Bone marrow (tissue), 2 donors: Measurements from ENCODE around the gene APOB.

ENCODE experiments used
- DNase-seq, 2 donors: peaks; one replicate each; lab custom pipeline; 2025; lab: John Stamatoyannopoulos, UW

Gene APOB

DNA sequence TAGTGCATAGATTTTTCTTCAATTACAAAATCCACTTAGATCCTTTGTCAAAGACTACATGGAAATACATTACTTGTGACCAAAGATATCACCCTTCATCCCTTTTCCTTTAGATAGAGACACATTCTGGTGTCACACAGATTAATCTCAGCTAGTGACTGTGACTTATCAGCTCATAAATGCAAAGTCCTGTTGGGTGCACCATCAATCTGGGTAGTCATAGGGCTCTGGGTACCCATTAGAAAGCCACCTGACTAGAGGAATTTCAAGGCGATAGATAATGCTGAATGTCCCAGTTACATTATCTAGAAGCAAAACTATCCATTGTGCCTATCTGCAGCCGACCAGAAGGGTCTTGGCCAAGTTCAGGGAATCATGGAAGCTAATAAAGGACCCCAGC is 2.6 kb upstream of the APOB start:
- no peak for DNase-seq

GRCh38 chr2:21044694-21045371 is 960 bp upstream of the APOB start:
- DNase-seq: no peak

- DNase-seq: peak in 1 of 2 donors; percentile 12
Observed at GRCh38 chr2:21042958-21043743, 722 bp downstream of the APOB start.

DNA sequence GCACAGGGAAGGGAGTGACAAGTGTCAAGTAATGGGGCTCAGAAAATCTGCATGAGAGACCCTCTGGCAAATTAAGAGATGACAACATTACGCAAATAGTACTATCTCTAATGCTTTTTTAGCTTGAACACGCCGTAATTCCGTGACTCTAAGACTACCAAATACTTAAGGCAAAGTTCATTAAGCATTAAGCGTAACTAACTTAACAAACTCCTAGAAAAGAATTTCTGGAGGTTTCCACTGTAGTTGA is 1.2 kb downstream of the APOB start:
- no peak for DNase-seq

- no peak for DNase-seq
Observed at GRCh38 chr2:21041943-21042707, 1.7 kb downstream of the APOB start.

DNA sequence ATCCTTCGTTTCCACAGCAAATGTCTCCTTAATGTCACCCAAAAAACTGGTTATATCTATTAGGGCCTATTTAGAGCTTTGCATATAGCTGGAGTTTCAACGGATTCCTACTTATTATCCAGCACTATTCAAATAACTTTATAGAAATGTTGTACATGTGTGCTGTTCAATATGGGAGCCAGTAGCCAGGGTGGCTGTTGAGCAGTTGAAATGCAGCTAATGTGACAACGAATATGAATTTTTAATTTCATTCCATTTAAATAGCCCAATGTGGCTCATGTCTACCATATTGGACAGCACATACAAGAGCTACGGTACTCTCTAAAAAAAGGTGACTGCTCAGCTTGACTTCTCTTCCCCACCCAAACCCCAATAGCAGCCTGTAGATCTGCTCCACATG is 2.4 kb downstream of the APOB start:
- no peak for DNase-seq

- no peak for DNase-seq
Observed at GRCh38 chr2:21040468-21041377, 3.1 kb downstream of the APOB start.

GRCh38 chr2:21039979-21040467 is 3.9 kb downstream of the APOB start:
- no peak for DNase-seq

GRCh38 chr2:21039080-21039556 is 4.8 kb downstream of the APOB start:
- no peak for DNase-seq

DNA sequence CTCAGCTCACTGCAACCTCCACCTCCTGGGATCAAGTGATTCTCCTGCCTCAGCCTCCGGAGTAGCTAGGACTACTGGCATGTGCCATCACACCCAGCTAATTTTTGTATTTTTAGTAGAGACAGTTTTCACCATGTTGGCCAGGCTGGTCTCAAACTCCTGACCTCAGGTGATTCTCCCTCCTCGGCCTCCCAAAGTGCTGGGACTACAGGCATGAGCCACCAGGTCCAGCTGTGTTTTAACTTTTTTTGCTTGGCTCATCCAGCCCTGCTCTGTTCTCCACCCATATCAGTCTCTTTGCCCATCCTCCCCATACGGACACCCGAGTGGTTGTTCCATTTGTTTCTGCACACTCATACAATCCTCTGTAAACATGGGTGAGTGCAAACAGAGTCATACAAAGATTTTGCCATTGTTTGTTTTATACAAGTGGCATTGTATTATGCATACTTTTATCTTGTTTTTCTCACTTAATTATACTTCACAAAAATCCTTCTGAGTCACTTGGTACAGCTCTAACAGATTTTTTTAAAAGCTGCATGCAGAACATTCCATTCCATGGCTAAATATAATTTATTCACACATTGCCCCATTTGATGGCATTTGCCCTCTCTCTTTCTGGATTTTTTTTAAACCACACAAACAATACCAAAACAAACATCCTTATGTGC is 5.3 kb downstream of the APOB start:
- no peak for DNase-seq

DNA sequence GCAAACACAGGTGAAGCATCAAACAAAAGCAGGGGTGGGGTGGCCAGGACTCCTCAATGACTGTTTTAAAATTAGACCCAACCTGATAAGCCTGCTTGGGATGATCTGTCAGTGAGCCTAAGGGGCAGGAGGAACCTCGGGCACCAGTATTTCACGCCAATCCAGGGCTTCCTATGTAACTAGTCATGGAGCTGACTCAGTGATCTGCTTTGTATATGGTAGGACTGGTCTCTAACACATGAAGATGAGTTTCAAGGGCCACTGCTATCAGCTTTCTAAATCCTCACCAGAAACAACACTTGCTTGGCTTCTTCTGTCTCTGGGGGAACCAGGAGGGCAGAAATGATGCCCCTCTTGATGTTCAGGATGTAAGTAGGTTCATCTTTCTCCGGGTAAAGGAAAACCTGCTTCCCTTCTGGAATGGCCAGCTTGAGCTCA is 6.2 kb downstream of the APOB start:
- DNase-seq: no peak

- no peak for DNase-seq
Observed at GRCh38 chr2:21036708-21037670, 6.9 kb downstream of the APOB start.

DNA sequence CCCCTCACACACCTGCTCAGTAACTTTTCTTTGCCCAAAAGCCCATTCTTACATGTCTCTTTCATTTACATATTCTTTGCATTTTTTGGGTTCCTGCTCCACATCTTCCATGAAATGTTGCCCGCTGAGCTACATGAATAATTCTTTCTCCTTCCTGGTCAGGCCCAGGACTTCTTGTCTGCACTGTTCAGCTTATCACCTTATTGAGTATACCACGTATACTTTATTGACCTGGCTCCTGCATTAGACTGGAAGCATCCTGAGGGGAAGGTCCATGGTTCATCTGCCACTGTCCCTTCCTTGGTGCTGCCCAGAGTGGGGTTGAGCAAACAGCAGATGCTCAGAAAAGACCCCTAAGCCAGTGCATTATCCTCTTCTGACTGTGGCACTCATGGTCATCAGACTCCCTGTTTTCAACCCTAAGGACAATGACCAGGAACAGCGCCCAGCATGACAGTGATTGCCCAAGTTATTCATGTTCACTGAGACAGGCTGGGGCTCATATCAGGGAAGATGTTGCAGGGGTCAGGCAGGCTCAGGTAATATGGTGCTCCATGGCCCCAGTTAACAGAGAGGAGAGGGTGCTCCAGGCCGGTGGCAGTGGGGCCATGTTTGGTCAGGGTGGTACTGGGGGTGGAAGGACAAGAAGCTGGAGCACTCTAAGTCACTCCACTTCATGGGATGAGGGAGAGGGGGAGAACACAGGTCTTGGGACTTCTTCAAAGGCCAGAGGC is 7.7 kb downstream of the APOB start:
- no peak for DNase-seq

DNA sequence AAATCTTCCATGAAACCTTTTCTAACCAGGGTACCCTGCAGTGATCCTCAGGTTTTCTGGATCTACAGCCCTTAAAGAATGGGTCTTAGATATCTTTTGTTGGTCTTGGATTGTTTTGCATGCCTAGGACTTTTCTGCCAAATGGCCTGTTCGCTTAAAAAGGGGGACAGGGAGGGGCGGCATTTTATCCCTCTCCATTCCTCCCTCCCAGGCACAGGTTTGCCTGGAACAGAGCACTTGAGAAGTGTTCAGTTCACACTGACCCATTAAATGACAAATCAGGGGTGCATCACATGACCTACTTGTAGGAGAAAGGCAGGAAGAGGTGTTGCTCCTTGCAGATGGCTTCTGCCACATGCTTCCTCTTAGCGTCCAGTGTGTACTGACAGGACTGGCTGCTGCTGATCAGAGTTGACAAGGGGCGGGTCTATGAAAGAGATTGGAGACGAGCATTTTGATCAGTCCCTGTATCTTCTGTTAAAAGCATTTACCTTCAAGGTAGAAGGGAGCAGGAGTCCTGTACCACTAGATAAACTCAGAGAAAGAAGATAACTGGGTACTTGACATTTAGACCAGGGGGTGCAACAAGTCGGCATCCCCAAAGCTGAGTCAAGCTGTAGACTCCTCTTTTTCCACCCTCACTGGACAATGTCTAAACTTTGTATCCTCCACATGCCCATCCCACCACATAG is 8.4 kb downstream of the APOB start:
- no peak for DNase-seq

DNA sequence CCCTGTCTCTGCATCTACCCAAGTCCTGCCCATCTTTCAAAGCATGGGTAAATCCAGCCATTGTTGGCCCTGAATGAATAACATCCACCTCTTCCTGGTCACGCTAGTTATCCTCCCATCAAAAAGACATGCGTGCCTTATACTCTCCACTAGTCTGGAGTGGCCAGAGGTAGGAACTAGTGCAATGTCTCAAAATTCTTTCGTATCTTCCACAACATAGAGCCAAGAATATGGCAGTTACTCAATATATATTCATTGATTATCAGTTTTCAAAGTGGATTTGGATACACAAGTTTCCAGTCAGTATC is 8.9 kb downstream of the APOB start:
- DNase-seq: no peak

DNA sequence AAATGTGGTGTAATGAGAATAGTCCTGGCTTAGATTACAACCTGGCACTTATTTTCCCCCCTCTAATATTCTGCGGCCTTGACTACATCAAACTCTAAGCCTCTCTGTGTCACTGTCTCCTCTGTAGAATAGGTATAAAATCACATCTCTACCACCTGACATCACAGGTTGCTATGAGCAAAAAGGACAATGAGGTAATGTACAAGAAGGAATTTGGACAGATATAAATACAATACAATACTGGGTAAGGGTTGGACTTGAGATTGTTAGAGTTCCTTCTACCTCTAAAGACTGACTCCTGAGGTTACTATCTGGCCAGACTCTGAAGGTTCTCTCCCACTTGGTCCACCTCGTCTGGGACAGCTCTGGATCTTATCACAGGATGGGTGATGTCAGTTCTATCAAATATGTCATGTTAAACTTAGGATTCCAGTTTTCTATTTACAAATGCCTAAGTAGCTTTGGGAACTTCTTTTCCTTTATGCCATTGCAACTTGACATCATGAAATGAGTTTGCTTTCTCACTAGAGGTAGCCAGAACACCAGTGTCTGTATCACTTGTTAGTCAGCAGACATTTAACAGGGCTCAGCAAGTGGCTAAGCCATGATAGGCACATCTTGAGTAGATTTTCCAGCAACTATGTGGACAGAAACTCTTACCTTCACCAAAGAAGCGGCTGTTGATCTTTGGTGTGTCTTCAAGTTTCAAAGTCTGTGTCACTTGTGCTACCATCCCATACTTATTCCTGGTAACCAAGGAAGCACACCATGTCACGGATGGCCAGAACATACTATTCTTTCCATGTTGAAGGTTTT is 9.5 kb downstream of the APOB start:
- no peak for DNase-seq

DNA sequence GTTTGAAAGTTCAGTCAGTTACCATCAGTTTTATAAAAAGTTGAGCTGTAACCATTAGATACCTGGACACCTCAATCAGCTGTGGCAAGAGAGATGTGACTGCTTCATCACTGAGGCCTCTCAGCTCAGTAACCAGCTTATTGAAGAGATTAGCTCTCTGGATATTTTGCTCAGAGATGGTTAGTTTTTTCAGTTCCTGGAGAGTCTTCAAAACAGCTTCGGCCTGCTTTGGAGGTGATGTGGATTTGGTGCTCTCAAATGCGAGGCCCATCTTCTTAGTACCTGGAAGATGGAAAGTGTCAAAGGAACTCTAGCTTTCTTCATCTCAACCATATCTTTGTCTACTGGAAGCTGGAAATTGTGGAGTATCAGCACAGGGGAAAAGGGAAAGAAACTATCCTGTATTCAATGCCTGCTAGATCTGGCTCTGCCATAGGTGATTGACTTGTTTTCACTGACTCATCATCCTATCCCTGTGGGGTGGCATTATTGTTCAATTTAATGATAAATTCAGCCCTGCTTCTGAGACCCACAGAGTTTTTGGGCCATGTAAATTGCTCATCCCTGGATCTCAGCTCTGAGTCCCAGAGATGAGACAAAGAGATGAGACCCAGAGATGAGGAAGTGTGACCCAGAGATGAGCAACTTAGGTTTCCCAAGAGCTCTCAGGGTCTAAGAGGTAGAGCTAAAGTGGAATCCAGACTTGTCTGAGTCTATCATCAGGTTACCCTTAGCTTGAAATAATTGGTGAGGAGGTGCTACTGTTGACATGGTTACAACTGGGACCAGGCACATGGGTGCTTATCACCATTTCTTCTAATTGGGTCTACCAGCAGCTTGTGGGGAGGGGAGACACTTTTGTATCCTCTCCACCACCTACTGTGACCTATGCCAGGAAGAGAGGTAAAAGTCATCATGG is 10.4 kb downstream of the APOB start:
- no peak for DNase-seq
